ENCODE results near the gene FAR2.

DNA sequence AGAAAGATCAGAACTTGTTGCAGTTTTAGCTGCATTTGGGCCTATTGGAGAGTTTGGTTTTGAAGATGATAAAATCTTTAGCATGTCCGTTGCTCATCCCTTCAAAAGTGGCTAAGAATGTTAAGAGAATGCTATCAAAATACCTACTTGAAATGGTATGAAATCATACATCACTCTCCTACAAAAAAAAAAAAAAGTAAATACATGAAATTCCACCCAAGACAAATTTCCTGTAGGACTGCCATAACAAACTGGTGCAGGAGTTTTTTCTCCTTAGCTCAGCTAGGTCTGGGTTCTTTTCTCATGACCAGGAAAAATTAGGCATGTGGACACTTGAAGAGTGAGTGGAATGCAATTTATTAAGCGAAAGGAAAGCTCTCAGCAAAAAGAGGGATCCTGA, 15.9 kb upstream of the FAR2 start:
- TF ChIP-seq POLR2A (IDR thresholded peaks at IDR 0.05) (no peak), CTCF (IDR thresholded peaks at IDR 0.05) (no peak)

All from testis (tissue), 2 donors.